BLaER1 (cell line): ENCODE measurements around the gene PDE1C.

ENCODE experiments used
- H3K27ac ChIP-seq: shearing (Covaris generic); formaldehyde crosslinking; 2 replicates; pipeline ENCODE4 v1.8.1; 2022
- H3K27me3 ChIP-seq: shearing (Covaris generic); formaldehyde crosslinking; 2 replicates; pipeline ENCODE4 v1.8.1; 2022
- H3K36me3 ChIP-seq: shearing (Covaris generic); formaldehyde crosslinking; 2 replicates; pipeline ENCODE4 v1.8.1; 2022
- H3K4me1 ChIP-seq: shearing (Covaris generic); formaldehyde crosslinking; 2 replicates; pipeline ENCODE4 v1.8.1; 2022
- H3K4me2 ChIP-seq: shearing (Covaris generic); formaldehyde crosslinking; 2 replicates; pipeline ENCODE4 v1.8.1; 2022
- H3K4me3 ChIP-seq: shearing (Covaris generic); formaldehyde crosslinking; 2 replicates; pipeline ENCODE4 v1.8.1; 2022
- H3K9ac ChIP-seq: shearing (Covaris generic); formaldehyde crosslinking; 2 replicates; pipeline ENCODE4 v1.8.1; 2022
- H3K9me3 ChIP-seq: shearing (Covaris generic); formaldehyde crosslinking; 2 replicates; pipeline ENCODE4 v1.8.1; 2022
- H4K20me1 ChIP-seq: shearing (Covaris generic); formaldehyde crosslinking; 2 replicates; pipeline ENCODE4 v1.8.1; 2022
- Cebpa-rat ChIP-seq: shearing (Covaris generic); IDR thresholded peaks from 2 replicates; pipeline ENCODE4 v1.8.1; 2022

Gene PDE1C

GRCh38 chr7:31791881-31792280 is 278.3 kb downstream of the PDE1C start:
- H3K9me3 ChIP-seq: no peaks in the 10 kb centered on the region
- no peaks in the 10 kb centered on the region for H3K36me3 ChIP-seq
- TF ChIP-seq Cebpa-rat: no peak
- no peak overlapping the region for H3K4me3 ChIP-seq
- H3K9ac ChIP-seq: no peak overlapping the region
- no peaks in the 10 kb centered on the region for H4K20me1 ChIP-seq
- H3K4me2 ChIP-seq: no peak overlapping the region
- H3K4me1 ChIP-seq: no peaks in the 10 kb centered on the region
- no peaks in the 10 kb centered on the region for H3K27me3 ChIP-seq
- H3K27ac ChIP-seq: no peak overlapping the region

- Histone ChIP-seq H3K27me3 (no peaks in the 10 kb centered on the region), H3K4me1 (no peaks in the 10 kb centered on the region), H3K9me3 (no peaks in the 10 kb centered on the region), H3K36me3 (no peaks in the 10 kb centered on the region), H3K4me2 (no peak overlapping the region), H3K27ac (no peak overlapping the region), H3K4me3 (no peak overlapping the region), H3K9ac (no peak overlapping the region), H4K20me1 (no peaks in the 10 kb centered on the region)
- TF ChIP-seq Cebpa-rat: no peak
These were observed 281.1 kb downstream of the PDE1C start for GRCh38 chr7:31788883-31789680.

- Histone ChIP-seq H3K9ac (no peak overlapping the region), H4K20me1 (no peaks in the 10 kb centered on the region), H3K27me3 (no peaks in the 10 kb centered on the region), H3K36me3 (no peaks in the 10 kb centered on the region), H3K27ac (no peak overlapping the region), H3K9me3 (no peaks in the 10 kb centered on the region), H3K4me3 (no peak overlapping the region), H3K4me2 (no peak overlapping the region), H3K4me1 (no peaks in the 10 kb centered on the region)
- no peak for TF ChIP-seq Cebpa-rat
These were observed 281.8 kb downstream of the PDE1C start for GRCh38 chr7:31788445-31788844.

GRCh38 chr7:31786326-31786725 is 283.9 kb downstream of the PDE1C start:
- Histone ChIP-seq H3K36me3 (no peaks in the 10 kb centered on the region), H3K9ac (no peak overlapping the region), H3K4me1 (no peaks in the 10 kb centered on the region), H3K27ac (no peak overlapping the region), H3K4me3 (no peak overlapping the region), H3K4me2 (no peak overlapping the region), H3K27me3 (no peaks in the 10 kb centered on the region), H4K20me1 (no peaks in the 10 kb centered on the region), H3K9me3 (no peaks in the 10 kb centered on the region)
- TF ChIP-seq Cebpa-rat: no peak

- TF ChIP-seq Cebpa-rat: no peak
- Histone ChIP-seq H3K36me3 (no peaks in the 10 kb centered on the region), H3K27me3 (no peaks in the 10 kb centered on the region)
These were observed 285.1 kb downstream of the PDE1C start for GRCh38 chr7:31785101-31785500.

GRCh38 chr7:31783221-31783620 is 287.0 kb downstream of the PDE1C start:
- Histone ChIP-seq H3K36me3 (no peaks in the 10 kb centered on the region), H3K4me3 (no peak overlapping the region), H3K9ac (no peak overlapping the region), H3K27me3 (no peaks in the 10 kb centered on the region), H3K4me1 (peaks cover 3% of the 10 kb centered on the region; the same call in 1 of the 2 replicates), H3K9me3 (no peaks in the 10 kb centered on the region), H3K27ac (no peak overlapping the region), H3K4me2 (no peak overlapping the region), H4K20me1 (no peaks in the 10 kb centered on the region)
- no peak for TF ChIP-seq Cebpa-rat

More at GRCh38 chr7:31785101-31785500, 285.1 kb downstream of the PDE1C start:
- Histone ChIP-seq H3K9ac (no peak overlapping the region), H4K20me1 (no peaks in the 10 kb centered on the region), H3K9me3 (no peaks in the 10 kb centered on the region), H3K4me3 (no peak overlapping the region), H3K27ac (no peak overlapping the region), H3K4me2 (no peak overlapping the region), H3K4me1 (no peaks in the 10 kb centered on the region)

GRCh38 chr7:31782411-31782991 is 287.7 kb downstream of the PDE1C start:
- no peaks in the 10 kb centered on the region for H3K9me3 ChIP-seq
- no peak overlapping the region for H3K4me3 ChIP-seq
- H3K27ac ChIP-seq: no peak overlapping the region
- H3K4me2 ChIP-seq: no peak overlapping the region
- TF ChIP-seq Cebpa-rat: no peak
- no peaks in the 10 kb centered on the region for H3K27me3 ChIP-seq
- no peak overlapping the region for H3K9ac ChIP-seq
- H3K4me1 ChIP-seq: peaks cover 3% of the 10 kb centered on the region; the same call in 1 of the 2 replicates
- H4K20me1 ChIP-seq: no peaks in the 10 kb centered on the region
- no peaks in the 10 kb centered on the region for H3K36me3 ChIP-seq

GRCh38 chr7:31778296-31778695 is 291.9 kb downstream of the PDE1C start:
- Histone ChIP-seq H3K27me3 (no peaks in the 10 kb centered on the region; the same call in 1 of the 2 replicates), H3K36me3 (no peaks in the 10 kb centered on the region), H3K4me3 (no peak overlapping the region), H4K20me1 (no peaks in the 10 kb centered on the region), H3K27ac (no peak overlapping the region), H3K9ac (no peak overlapping the region), H3K4me1 (peaks cover 3% of the 10 kb centered on the region; the same call in 1 of the 2 replicates), H3K9me3 (no peaks in the 10 kb centered on the region), H3K4me2 (no peak overlapping the region)
- no peak for TF ChIP-seq Cebpa-rat

- Histone ChIP-seq H3K9ac (no peak overlapping the region), H3K27ac (no peak overlapping the region), H3K36me3 (no peaks in the 10 kb centered on the region), H3K4me1 (peaks cover 3% of the 10 kb centered on the region; the same call in 1 of the 2 replicates), H3K4me3 (no peak overlapping the region), H4K20me1 (no peaks in the 10 kb centered on the region), H3K9me3 (no peaks in the 10 kb centered on the region), H3K4me2 (no peak overlapping the region), H3K27me3 (no peaks in the 10 kb centered on the region; the same call in 1 of the 2 replicates)
- TF ChIP-seq Cebpa-rat: no peak
These were observed 293.6 kb downstream of the PDE1C start for GRCh38 chr7:31776616-31777015.

GRCh38 chr7:31775556-31775955 is 294.7 kb downstream of the PDE1C start:
- no peak overlapping the region for H3K4me2 ChIP-seq
- no peak for TF ChIP-seq Cebpa-rat
- peaks cover 3% of the 10 kb centered on the region; the same call in 1 of the 2 replicates for H3K4me1 ChIP-seq
- no peaks in the 10 kb centered on the region for H4K20me1 ChIP-seq
- no peak overlapping the region for H3K4me3 ChIP-seq
- H3K27me3 ChIP-seq: no peaks in the 10 kb centered on the region; the same call in 1 of the 2 replicates
- H3K9ac ChIP-seq: no peak overlapping the region
- no peaks in the 10 kb centered on the region for H3K9me3 ChIP-seq
- no peaks in the 10 kb centered on the region for H3K36me3 ChIP-seq
- no peak overlapping the region for H3K27ac ChIP-seq
